AML-193 (cell line): Measurements from ENCODE around the gene RABGAP1L.
"Not testable (repeated sequence)": the region's sequence is repeated elsewhere in the genome, so short reads cannot be mapped to it uniquely, and the experiment has no call there.

Source experiments
- DNase-seq, 2 experiments: peaks; one replicate each; lab custom pipeline; 2025; lab: John Stamatoyannopoulos, UW

Gene RABGAP1L

GRCh38 chr1:174159252-174160108 is at the start of gene RABGAP1L:
Gene RABGAP1L (plus strand): TSS chr1:174159520.
- DNase-seq, result peak; percentile 77 to 87

GRCh38 chr1:174110053-174110452 is 49.3 kb upstream of the RABGAP1L start:
- DNase-seq, result no peak

- DNase-seq, result no peak
Observed at GRCh38 chr1:174112489-174113162, 46.7 kb upstream of the RABGAP1L start.

GRCh38 chr1:174114106-174114505 is 45.2 kb upstream of the RABGAP1L start:
- DNase-seq, result no peak

- peak; percentile 75 to 81 for DNase-seq
Observed at GRCh38 chr1:174114788-174115448, 44.4 kb upstream of the RABGAP1L start.

- peak; percentile 13 to 25 for DNase-seq
Observed at GRCh38 chr1:174116042-174116441, 43.3 kb upstream of the RABGAP1L start.

GRCh38 chr1:174118751-174119150 is 40.6 kb upstream of the RABGAP1L start:
- DNase-seq, result no peak

- not testable (repeated sequence) for DNase-seq
Observed at GRCh38 chr1:174122318-174122717, 37.0 kb upstream of the RABGAP1L start.

- DNase-seq, result no peak
Observed at GRCh38 chr1:174123843-174124242, 35.5 kb upstream of the RABGAP1L start.

- not testable (repeated sequence) for DNase-seq
Observed at GRCh38 chr1:174127176-174127575, 32.1 kb upstream of the RABGAP1L start.

- no peak for DNase-seq
Observed at GRCh38 chr1:174131032-174131638, 28.2 kb upstream of the RABGAP1L start.

- no peak for DNase-seq
Observed at GRCh38 chr1:174134003-174134659, 25.2 kb upstream of the RABGAP1L start.

- no peak for DNase-seq
Observed at GRCh38 chr1:174135211-174135610, 24.1 kb upstream of the RABGAP1L start.

GRCh38 chr1:174136714-174137113 is 22.6 kb upstream of the RABGAP1L start:
- no peak for DNase-seq

GRCh38 chr1:174142836-174143235 is 16.5 kb upstream of the RABGAP1L start:
- no peak for DNase-seq

- DNase-seq, result not testable (repeated sequence)
Observed at GRCh38 chr1:174143727-174144396, 15.5 kb upstream of the RABGAP1L start.

- DNase-seq, result not testable (repeated sequence)
Observed at GRCh38 chr1:174144397-174144783, 14.9 kb upstream of the RABGAP1L start.

- no peak for DNase-seq
Observed at GRCh38 chr1:174149216-174149615, 10.1 kb upstream of the RABGAP1L start.

- no peak for DNase-seq
Observed at GRCh38 chr1:174150499-174150898, 8.8 kb upstream of the RABGAP1L start.

- DNase-seq, result no peak
Observed at GRCh38 chr1:174152427-174152826, 6.9 kb upstream of the RABGAP1L start.
